Esophagus muscularis mucosa (tissue), 3 donors: ENCODE data around the gene RNF34.

Experiments used
- CTCF ChIP-seq, 3 experiments: fragments of 200-600 bp in 2 of 3; fragments of 450-650 bp in 1 of 3; sonication (generic) in 2 of 3; IDR thresholded peaks; one replicate each; pipeline ENCODE4 v1.5.1; 2017 to 2019; ENCODE audit warnings: antibody characterized with exemption in 3 of 3, mild to moderate bottlenecking in 2 of 3, moderate library complexity in 1 of 3
- POLR2A ChIP-seq: fragments of 450-650 bp; IDR thresholded peaks from one replicate; pipeline ENCODE4 v1.6.1; 2017; ENCODE audit warnings: antibody characterized with exemption, moderate library complexity, mild to moderate bottlenecking, low read depth

DNA sequence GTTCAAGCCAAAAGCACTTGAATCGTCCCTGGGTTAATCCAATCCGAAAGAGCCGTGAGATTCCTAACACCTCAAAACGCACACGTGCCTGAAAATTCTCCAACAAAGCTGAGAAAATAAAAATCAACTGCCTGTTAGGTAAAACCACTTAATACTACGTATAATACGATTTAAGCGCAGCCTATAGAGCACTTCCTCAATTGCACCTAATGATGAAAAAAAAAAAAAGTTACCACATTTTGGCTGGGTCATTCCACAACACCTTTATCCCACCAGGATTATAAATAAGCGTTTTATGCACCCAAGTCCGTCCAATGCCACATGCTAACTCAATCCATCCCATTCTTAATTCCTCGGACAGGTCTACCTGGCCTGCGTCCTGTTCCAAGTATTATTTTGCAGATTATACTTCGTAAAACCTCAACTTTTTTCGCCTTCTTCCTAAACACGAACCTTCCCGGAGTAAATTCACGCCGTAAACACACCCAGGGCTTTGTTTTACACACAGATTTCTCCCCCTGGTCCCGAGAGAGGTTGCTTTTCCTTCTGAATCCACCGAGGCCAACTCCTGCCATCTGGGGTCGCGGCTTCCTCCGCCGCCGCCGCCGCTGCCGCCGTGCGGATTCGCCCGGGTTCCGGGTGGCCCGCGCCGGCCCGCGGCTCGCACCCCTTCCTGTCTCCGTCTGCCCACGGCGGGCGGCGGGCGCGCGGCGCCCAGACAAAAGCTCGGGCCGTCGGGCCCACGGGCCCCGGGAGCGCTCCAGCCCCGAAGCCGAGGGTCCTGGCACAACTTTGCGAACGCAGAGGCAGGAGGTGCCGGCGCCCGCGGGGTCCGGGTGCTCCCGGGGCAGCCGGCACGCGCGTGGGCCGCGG, 66.2 kb downstream of the RNF34 start:
- TF ChIP-seq CTCF (IDR thresholded peaks at IDR 0.05) (no peak), POLR2A (no peak)
